ENCODE results near the gene PPP1R1B.

The PPP1R1B gene

DNA sequence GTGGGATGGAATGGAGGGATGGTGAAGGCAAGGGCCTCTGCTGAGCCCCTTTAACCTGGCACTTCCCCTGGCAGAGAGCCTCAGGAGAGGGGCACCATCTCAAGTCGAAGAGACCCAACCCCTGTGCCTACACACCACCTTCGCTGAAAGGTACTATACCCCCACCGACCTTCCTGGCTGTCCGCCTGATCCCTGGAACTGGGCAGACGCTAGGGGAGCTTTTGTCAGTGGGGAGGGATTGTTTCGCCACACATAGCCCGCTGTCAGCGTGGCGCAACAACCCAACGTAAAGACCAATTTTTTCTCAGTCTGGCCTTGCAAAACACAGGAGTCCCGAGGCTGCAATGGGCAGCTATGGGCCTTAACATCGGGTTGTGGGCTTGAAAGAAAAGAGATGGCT lies 3.1 kb downstream of the PPP1R1B start:
- Histone ChIP-seq H3K4me1 (ENCODE audit: insufficient read depth, low read length) (peaks cover 10% of the 10 kb centered on the region), H3K27me3 (ENCODE audit: control insufficient read depth in 1 of 2, insufficient read depth in 2 of 2, low read length in 2 of 2) (peaks cover 20 to 52% of the 10 kb centered on the region in 2 donors), H3K27ac (ENCODE audit: low read depth, low read length) (no peak overlapping the region), H3K9me3 (ENCODE audit: low read length) (no peaks in the 10 kb centered on the region), H3K4me3 (ENCODE audit: low read depth in 1 of 2, low read length in 2 of 2) (no peak overlapping the region), H3K36me3 (ENCODE audit: insufficient read depth, low read length) (no peaks in the 10 kb centered on the region), H3K9ac (ENCODE audit: low read length) (no peak overlapping the region)

DNA sequence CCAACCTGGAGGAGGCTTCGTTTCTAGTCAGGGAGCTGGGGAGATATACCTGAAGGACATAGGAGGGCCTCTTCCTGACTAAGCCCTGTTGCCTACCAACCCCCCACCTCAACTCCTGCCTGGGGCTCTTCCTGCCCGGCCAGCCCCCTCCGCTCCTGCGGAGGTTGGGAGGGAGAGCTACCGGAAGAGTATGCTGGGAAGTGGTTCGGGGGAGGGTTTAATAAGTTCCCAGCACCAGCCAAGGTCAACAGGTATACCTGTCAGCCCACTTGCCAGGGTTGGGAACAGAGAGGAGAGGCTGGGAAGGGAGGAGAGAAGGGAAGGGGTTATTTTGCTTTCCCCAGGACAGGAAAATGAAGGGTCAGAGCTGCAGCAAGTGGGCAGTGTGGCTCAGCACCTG lies 4.7 kb downstream of the PPP1R1B start:
- H3K4me3 ChIP-seq (ENCODE audit: low read depth in 1 of 2, low read length in 2 of 2), result no peak overlapping the region
- H3K27ac ChIP-seq (ENCODE audit: low read depth, low read length), result no peak overlapping the region
- H3K9ac ChIP-seq (ENCODE audit: low read length), result no peak overlapping the region
- peaks cover 10 to 39% of the 10 kb centered on the region in 2 donors for H3K27me3 ChIP-seq (ENCODE audit: control insufficient read depth in 1 of 2, insufficient read depth in 2 of 2, low read length in 2 of 2)
- peaks cover 16% of the 10 kb centered on the region for H3K4me1 ChIP-seq (ENCODE audit: insufficient read depth, low read length)
- no peaks in the 10 kb centered on the region for H3K36me3 ChIP-seq (ENCODE audit: insufficient read depth, low read length)
- no peaks in the 10 kb centered on the region for H3K9me3 ChIP-seq (ENCODE audit: low read length)

DNA sequence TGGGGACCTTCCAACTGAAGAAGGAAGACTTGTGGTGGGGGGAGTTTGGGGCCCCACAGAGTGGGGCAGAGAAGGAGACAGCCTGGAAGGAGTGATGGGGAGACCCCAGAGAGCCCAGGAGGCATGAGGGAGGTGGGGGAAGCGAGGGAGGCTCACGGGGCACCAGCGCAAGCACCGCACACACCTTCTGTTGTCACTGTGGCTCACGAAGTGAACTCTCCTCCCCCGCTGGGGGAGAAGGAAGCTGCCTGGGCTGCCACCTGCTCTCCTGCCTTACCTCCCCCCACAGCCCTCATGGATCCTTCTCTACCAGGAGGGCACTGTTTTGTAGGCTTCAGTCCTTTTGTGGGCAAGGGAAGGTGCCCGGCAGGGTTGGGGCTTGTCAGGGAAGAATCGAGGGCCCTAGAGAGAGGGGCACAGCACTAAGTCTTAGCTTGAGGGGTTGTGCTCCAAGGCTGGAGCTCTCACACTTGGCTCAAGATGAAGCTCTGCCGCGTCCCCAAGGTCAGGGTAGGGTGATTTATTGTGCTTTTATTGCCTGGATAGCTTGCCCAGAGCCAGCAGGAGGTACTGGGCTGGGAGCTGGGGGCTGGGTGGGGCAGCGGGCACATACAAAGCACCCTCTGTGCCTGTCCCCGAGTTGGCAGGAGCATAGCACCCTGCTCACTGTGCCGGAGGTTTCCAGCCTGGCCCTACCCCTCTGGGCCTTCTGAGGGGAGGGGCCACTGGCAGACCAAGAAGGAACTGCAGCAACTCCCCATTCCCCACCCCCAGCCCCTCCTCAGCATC lies 5.6 kb downstream of the PPP1R1B start:
- Histone ChIP-seq H3K9me3 (ENCODE audit: low read length) (no peaks in the 10 kb centered on the region), H3K9ac (ENCODE audit: low read length) (no peak overlapping the region), H3K4me3 (ENCODE audit: low read depth in 1 of 2, low read length in 2 of 2) (no peak overlapping the region), H3K4me1 (ENCODE audit: insufficient read depth, low read length) (peaks cover 20% of the 10 kb centered on the region), H3K36me3 (ENCODE audit: insufficient read depth, low read length) (no peaks in the 10 kb centered on the region), H3K27ac (ENCODE audit: low read depth, low read length) (no peak overlapping the region), H3K27me3 (ENCODE audit: control insufficient read depth in 1 of 2, insufficient read depth in 2 of 2, low read length in 2 of 2) (peaks cover 4 to 30% of the 10 kb centered on the region in 2 donors)

DNA sequence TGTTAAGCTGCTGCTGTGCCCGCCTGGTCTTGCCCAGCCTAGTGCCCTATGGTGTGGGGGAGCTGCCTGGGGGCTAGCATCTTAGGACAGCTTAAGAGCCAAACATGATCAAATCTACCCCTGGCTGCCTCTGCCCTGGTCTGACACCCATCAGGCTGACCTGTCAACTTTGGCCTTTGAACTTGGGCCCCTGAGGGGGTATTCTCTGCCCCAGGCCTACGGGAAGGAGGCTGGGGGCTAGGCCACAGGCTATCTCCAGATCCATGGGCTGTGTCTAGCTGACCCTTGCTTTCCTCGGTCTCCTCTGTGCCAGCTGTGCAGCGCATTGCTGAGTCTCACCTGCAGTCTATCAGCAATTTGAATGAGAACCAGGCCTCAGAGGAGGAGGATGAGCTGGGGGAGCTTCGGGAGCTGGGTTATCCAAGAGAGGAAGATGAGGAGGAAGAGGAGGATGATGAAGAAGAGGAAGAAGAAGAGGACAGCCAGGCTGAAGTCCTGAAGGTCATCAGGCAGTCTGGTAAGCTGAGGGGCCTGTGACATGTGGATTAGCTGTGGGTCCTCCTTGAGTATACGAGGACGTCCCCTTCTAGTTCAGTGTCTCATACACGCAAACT lies 6.9 kb downstream of the PPP1R1B start:
- Histone ChIP-seq H3K4me1 (ENCODE audit: insufficient read depth, low read length) (peaks cover 31% of the 10 kb centered on the region), H3K4me3 (ENCODE audit: low read depth in 1 of 2, low read length in 2 of 2) (no peak overlapping the region), H3K9me3 (ENCODE audit: low read length) (no peaks in the 10 kb centered on the region), H3K9ac (ENCODE audit: low read length) (no peak overlapping the region), H3K27ac (ENCODE audit: low read depth, low read length) (no peak overlapping the region), H3K36me3 (ENCODE audit: insufficient read depth, low read length) (no peaks in the 10 kb centered on the region), H3K27me3 (ENCODE audit: control insufficient read depth in 1 of 2, insufficient read depth in 2 of 2, low read length in 2 of 2) (peaks cover under 1 to 21% of the 10 kb centered on the region in 2 donors)

DNA sequence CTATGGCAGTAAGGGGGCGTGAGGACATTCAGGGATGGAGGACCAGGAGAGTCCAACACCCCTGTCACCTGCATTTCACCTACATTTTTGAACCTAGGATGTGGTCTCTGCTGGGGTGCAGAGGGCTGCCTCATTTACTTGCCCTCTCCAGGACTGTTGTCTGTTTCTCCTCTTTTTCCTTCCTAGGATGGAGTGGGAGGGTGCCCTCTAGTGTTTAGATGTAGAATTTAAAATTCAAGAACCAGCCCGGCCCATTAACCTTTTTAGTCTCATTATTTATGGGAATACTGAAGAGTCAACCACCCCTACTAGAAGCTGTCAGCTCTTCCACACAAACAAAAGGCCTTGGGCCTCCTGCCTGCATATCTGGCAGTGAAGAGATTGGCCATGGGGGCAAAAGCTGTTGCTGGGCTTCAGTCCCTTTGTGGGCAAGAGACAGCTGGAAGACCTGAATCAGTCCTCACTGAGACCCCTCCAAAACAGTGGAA lies 7.7 kb downstream of the PPP1R1B start:
- H3K4me1 ChIP-seq (ENCODE audit: insufficient read depth, low read length), result peaks cover 38% of the 10 kb centered on the region
- H3K4me3 ChIP-seq (ENCODE audit: low read depth in 1 of 2, low read length in 2 of 2), result no peak overlapping the region
- peaks cover 0 to 20% of the 10 kb centered on the region in 2 donors for H3K27me3 ChIP-seq (ENCODE audit: control insufficient read depth in 1 of 2, insufficient read depth in 2 of 2, low read length in 2 of 2)
- no peak overlapping the region for H3K9ac ChIP-seq (ENCODE audit: low read length)
- H3K36me3 ChIP-seq (ENCODE audit: insufficient read depth, low read length), result no peaks in the 10 kb centered on the region
- no peak overlapping the region for H3K27ac ChIP-seq (ENCODE audit: low read depth, low read length)
- H3K9me3 ChIP-seq (ENCODE audit: low read length), result no peaks in the 10 kb centered on the region

DNA sequence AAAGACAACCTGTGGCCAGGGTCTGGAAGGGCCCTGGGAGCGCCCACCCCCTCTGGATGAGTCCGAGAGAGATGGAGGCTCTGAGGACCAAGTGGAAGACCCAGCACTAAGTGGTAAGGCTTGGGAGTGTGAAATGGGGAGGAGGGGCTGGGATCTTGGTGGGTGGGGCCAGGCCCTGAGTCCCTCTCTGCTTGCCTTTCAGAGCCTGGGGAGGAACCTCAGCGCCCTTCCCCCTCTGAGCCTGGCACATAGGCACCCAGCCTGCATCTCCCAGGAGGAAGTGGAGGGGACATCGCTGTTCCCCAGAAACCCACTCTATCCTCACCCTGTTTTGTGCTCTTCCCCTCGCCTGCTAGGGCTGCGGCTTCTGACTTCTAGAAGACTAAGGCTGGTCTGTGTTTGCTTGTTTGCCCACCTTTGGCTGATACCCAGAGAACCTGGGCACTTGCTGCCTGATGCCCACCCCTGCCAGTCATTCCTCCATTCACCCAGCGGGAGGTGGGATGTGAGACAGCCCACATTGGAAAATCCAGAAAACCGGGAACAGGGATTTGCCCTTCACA lies 8.9 kb downstream of the PPP1R1B start:
- Histone ChIP-seq H3K4me1 (ENCODE audit: insufficient read depth, low read length) (peaks cover 44% of the 10 kb centered on the region), H3K27ac (ENCODE audit: low read depth, low read length) (peak overlapping the region; percentile 19), H3K4me3 (ENCODE audit: low read depth in 1 of 2, low read length in 2 of 2) (no peak overlapping the region)

DNA sequence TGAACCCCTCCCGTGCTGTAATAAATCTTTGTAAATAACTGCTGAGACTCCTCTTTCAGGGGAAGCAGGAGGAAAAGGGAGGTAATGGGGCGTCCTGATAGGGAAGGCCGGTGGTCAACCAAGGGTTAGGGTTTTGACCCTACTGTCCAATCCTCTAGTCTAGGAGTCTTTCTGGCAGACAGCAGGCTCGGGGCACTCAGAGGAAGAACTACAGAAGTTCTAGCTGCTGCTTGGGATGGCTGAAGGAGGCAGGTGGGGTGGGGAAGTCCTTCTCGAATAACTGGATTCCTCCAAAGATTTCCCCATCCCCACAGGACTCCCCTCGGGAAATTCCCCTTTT lies 9.8 kb downstream of the PPP1R1B start:
- Histone ChIP-seq H3K9me3 (ENCODE audit: low read length) (no peaks in the 10 kb centered on the region), H3K9ac (ENCODE audit: low read length) (peak overlapping the region; percentile 89), H3K27ac (ENCODE audit: low read depth, low read length) (peak overlapping the region; percentile 89), H3K27me3 (ENCODE audit: control insufficient read depth in 1 of 2, insufficient read depth in 2 of 2, low read length in 2 of 2) (peaks cover 0 to 5% of the 10 kb centered on the region in 2 donors), H3K4me3 (ENCODE audit: low read depth in 1 of 2, low read length in 2 of 2) (peak overlapping the region; percentile 83 to 93), H3K36me3 (ENCODE audit: insufficient read depth, low read length) (no peaks in the 10 kb centered on the region), H3K4me1 (ENCODE audit: insufficient read depth, low read length) (peaks cover 44% of the 10 kb centered on the region)

More for the DNA sequence above, 8.9 kb downstream of the PPP1R1B start:
- Histone ChIP-seq H3K9me3 (ENCODE audit: low read length) (no peaks in the 10 kb centered on the region), H3K36me3 (ENCODE audit: insufficient read depth, low read length) (no peaks in the 10 kb centered on the region), H3K9ac (ENCODE audit: low read length) (no peak overlapping the region), H3K27me3 (ENCODE audit: control insufficient read depth in 1 of 2, insufficient read depth in 2 of 2, low read length in 2 of 2) (peaks cover 0 to 11% of the 10 kb centered on the region in 2 donors)

DNA sequence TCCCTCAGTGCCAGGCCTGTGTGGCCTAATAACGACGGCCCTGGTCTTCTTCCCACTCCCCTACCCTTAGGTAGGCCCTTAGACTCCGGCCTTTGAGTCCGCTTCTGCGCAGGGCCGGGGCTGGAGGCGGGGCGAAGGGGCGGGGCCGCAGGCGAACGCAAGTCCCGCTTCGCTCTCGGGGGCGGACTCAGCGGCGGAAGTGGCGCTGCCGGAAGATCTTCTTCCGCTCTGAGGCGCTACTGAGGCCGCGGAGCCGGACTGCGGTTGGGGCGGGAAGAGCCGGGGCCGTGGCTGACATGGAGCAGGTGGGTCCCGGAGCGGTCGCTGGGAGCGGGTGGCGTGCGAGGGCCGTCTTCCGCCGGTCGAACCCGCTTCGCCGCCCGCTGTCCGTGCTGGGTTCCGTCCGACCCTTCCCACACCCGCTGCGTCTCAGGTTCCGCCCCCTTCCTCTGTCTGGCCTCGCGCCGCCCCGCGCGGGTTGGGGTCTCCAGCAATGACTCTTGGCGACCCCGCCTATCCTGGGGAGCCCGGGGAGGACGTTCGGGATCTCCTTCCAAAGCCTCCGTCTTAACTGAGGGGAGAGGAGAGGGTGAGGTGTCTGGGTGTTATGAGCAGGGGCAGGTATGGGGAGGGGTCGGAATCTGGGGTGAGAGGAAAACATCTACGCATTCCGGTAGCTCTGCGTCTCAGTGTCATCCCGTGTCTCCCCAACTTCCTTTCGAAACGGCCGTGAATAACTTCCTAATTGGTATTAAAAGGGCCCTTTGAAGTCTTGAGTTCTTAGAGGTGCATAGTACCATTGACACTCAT lies 10.4 kb downstream of the PPP1R1B start, which contains the start of gene STARD3:
Gene STARD3 (plus strand): TSS at position 218 of the 810 bp plus-strand sequence. CDS start 16,388 bp downstream, outside the sequence.
- Histone ChIP-seq H3K27ac (ENCODE audit: low read depth, low read length) (peak within 1 kb of the TSS; percentile 89), H3K9me3 (ENCODE audit: low read length) (no peaks in the 10 kb centered on the region), H3K4me3 (ENCODE audit: low read depth in 1 of 2, low read length in 2 of 2) (peak within 1 kb of the TSS; percentile 83 to 93), H3K27me3 (ENCODE audit: control insufficient read depth in 1 of 2, insufficient read depth in 2 of 2, low read length in 2 of 2) (no peaks in the 10 kb centered on the region), H3K9ac (ENCODE audit: low read length) (peak within 1 kb of the TSS; percentile 89), H3K36me3 (ENCODE audit: insufficient read depth, low read length) (no peaks in the 10 kb centered on the region), H3K4me1 (ENCODE audit: insufficient read depth, low read length) (peaks cover 44% of the 10 kb centered on the region)

DNA sequence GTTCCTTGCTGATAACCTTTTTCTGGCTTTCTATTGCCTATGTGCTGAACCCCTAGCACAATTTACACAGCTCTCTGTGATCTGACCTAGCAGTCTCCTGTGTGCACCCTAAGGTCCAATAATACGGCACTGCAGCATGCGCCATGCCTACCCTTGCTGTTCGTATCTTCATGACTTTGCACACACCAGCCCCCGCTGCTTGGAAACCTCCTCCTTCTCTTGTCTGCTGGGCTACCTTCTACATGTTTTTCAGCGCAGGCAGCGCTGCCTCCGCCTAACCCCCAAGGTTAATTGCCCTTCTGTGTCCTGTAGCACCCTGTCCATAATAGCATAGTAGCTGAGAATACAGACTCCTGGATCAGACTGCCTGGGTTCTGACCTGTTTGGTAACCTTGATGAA lies 11.6 kb downstream of the PPP1R1B start:
- H3K27me3 ChIP-seq (ENCODE audit: control insufficient read depth in 1 of 2, insufficient read depth in 2 of 2, low read length in 2 of 2), result no peaks in the 10 kb centered on the region
- no peak overlapping the region for H3K27ac ChIP-seq (ENCODE audit: low read depth, low read length)
- no peaks in the 10 kb centered on the region for H3K9me3 ChIP-seq (ENCODE audit: low read length)
- peaks cover 44% of the 10 kb centered on the region for H3K4me1 ChIP-seq (ENCODE audit: insufficient read depth, low read length)
- peak overlapping the region; percentile 83 to 93 for H3K4me3 ChIP-seq (ENCODE audit: low read depth in 1 of 2, low read length in 2 of 2)
- H3K9ac ChIP-seq (ENCODE audit: low read length), result no peak overlapping the region
- H3K36me3 ChIP-seq (ENCODE audit: insufficient read depth, low read length), result no peaks in the 10 kb centered on the region

DNA sequence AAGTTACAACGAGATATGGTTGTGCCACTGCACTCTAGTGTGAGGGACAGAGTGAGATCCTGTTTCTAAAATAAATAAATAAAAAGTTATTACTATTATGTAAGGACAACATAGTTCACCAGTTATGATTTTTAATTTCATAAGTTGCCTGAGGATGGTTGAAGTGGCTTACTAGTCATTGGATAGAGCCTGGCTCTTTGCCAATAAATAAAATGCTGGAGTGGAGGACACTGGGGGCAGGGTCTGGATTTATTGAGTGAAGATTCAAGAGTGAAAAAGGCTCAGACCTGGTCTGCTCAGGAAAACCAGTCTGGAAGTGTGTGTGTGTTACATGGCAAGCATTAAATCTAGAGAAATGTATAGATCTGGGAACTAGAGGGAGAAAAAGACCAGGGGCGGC lies 12.3 kb downstream of the PPP1R1B start:
- no peaks in the 10 kb centered on the region for H3K9me3 ChIP-seq (ENCODE audit: low read length)
- H3K27me3 ChIP-seq (ENCODE audit: control insufficient read depth in 1 of 2, insufficient read depth in 2 of 2, low read length in 2 of 2), result no peaks in the 10 kb centered on the region
- no peak overlapping the region for H3K4me3 ChIP-seq (ENCODE audit: low read depth in 1 of 2, low read length in 2 of 2)
- H3K9ac ChIP-seq (ENCODE audit: low read length), result no peak overlapping the region
- H3K27ac ChIP-seq (ENCODE audit: low read depth, low read length), result no peak overlapping the region
- H3K4me1 ChIP-seq (ENCODE audit: insufficient read depth, low read length), result peaks cover 42% of the 10 kb centered on the region
- H3K36me3 ChIP-seq (ENCODE audit: insufficient read depth, low read length), result no peaks in the 10 kb centered on the region

Measured in muscle layer of colon (tissue), 2 donors.